Measurements from ENCODE around the gene MAGOHB.
"Not testable (repeated sequence)": the region's sequence is repeated elsewhere in the genome, so short reads cannot be mapped to it uniquely, and the experiment has no call there.

Gene MAGOHB

GRCh38 chr12:10613349-10614055 lies at the start of gene MAGOHB:
TSS of gene MAGOHB (minus strand) at chr12:10613609. CDS start at chr12:10613532, 77 bp downstream.
- DNase-seq (ENCODE audit: extremely low spot score, insufficient read length, low read depth) = peak; percentile 89
- FAIRE-seq = peak; percentile 98

GRCh38 chr12:10661338-10661737 lies 47.9 kb upstream of the MAGOHB start:
- FAIRE-seq (no peak), DNase-seq (ENCODE audit: extremely low spot score, insufficient read length, low read depth) (no peak)

GRCh38 chr12:10654003-10654402 lies 40.6 kb upstream of the MAGOHB start:
- no peak for FAIRE-seq

GRCh38 chr12:10652192-10652591 lies 38.8 kb upstream of the MAGOHB start:
- FAIRE-seq (no peak), DNase-seq (ENCODE audit: extremely low spot score, insufficient read length, low read depth) (no peak)

More at GRCh38 chr12:10654003-10654402, 40.6 kb upstream of the MAGOHB start:
- no peak for DNase-seq (ENCODE audit: extremely low spot score, insufficient read length, low read depth)

- FAIRE-seq; DNase-seq (ENCODE audit: extremely low spot score, insufficient read length, low read depth): not testable (repeated sequence)
Observed at GRCh38 chr12:10646576-10646975, 33.2 kb upstream of the MAGOHB start.

GRCh38 chr12:10645910-10646309 lies 32.5 kb upstream of the MAGOHB start:
- no peak for FAIRE-seq
- DNase-seq (ENCODE audit: extremely low spot score, insufficient read length, low read depth) = no peak

GRCh38 chr12:10641735-10642500 lies 28.5 kb upstream of the MAGOHB start:
- no peak for DNase-seq (ENCODE audit: extremely low spot score, insufficient read length, low read depth)
- FAIRE-seq = no peak

GRCh38 chr12:10638728-10639127 lies 25.3 kb upstream of the MAGOHB start:
- FAIRE-seq = no peak
- no peak for DNase-seq (ENCODE audit: extremely low spot score, insufficient read length, low read depth)

GRCh38 chr12:10636611-10637010 lies 23.2 kb upstream of the MAGOHB start:
- DNase-seq (ENCODE audit: extremely low spot score, insufficient read length, low read depth) (no peak), FAIRE-seq (no peak)

- DNase-seq (ENCODE audit: extremely low spot score, insufficient read length, low read depth) (no peak), FAIRE-seq (no peak)
Observed at GRCh38 chr12:10636124-10636523, 22.7 kb upstream of the MAGOHB start.

GRCh38 chr12:10635306-10635705 lies 21.9 kb upstream of the MAGOHB start:
- FAIRE-seq (no peak), DNase-seq (ENCODE audit: extremely low spot score, insufficient read length, low read depth) (no peak)

GRCh38 chr12:10634427-10634826 lies 21.0 kb upstream of the MAGOHB start:
- DNase-seq (ENCODE audit: extremely low spot score, insufficient read length, low read depth) = no peak
- no peak for FAIRE-seq

GRCh38 chr12:10633541-10633940 lies 20.1 kb upstream of the MAGOHB start:
- no peak for FAIRE-seq
- no peak for DNase-seq (ENCODE audit: extremely low spot score, insufficient read length, low read depth)

GRCh38 chr12:10632226-10632625 lies 18.8 kb upstream of the MAGOHB start:
- FAIRE-seq (no peak), DNase-seq (ENCODE audit: extremely low spot score, insufficient read length, low read depth) (no peak)

GRCh38 chr12:10624605-10625004 lies 11.2 kb upstream of the MAGOHB start:
- no peak for FAIRE-seq
- DNase-seq (ENCODE audit: extremely low spot score, insufficient read length, low read depth) = no peak

- DNase-seq (ENCODE audit: extremely low spot score, insufficient read length, low read depth) (no peak), FAIRE-seq (no peak)
Observed at GRCh38 chr12:10623131-10623530, 9.7 kb upstream of the MAGOHB start.

- FAIRE-seq = no peak
- no peak for DNase-seq (ENCODE audit: extremely low spot score, insufficient read length, low read depth)
Observed at GRCh38 chr12:10621278-10621677, 7.9 kb upstream of the MAGOHB start.

GRCh38 chr12:10620078-10620779 lies 6.8 kb upstream of the MAGOHB start:
- no peak for DNase-seq (ENCODE audit: extremely low spot score, insufficient read length, low read depth)
- no peak for FAIRE-seq

GRCh38 chr12:10618338-10618987 lies 5.1 kb upstream of the MAGOHB start:
- FAIRE-seq = no peak
- DNase-seq (ENCODE audit: extremely low spot score, insufficient read length, low read depth) = no peak

- no peak for FAIRE-seq
- DNase-seq (ENCODE audit: extremely low spot score, insufficient read length, low read depth) = no peak
Observed at GRCh38 chr12:10617863-10618262, 4.5 kb upstream of the MAGOHB start.
